ENCODE data around the gene DUSP5.
"Not testable (repeated sequence)": the region's sequence is repeated elsewhere in the genome, so short reads cannot be mapped to it uniquely, and the experiment has no call there.

The DUSP5 gene, protein sequence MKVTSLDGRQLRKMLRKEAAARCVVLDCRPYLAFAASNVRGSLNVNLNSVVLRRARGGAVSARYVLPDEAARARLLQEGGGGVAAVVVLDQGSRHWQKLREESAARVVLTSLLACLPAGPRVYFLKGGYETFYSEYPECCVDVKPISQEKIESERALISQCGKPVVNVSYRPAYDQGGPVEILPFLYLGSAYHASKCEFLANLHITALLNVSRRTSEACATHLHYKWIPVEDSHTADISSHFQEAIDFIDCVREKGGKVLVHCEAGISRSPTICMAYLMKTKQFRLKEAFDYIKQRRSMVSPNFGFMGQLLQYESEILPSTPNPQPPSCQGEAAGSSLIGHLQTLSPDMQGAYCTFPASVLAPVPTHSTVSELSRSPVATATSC

DNA sequence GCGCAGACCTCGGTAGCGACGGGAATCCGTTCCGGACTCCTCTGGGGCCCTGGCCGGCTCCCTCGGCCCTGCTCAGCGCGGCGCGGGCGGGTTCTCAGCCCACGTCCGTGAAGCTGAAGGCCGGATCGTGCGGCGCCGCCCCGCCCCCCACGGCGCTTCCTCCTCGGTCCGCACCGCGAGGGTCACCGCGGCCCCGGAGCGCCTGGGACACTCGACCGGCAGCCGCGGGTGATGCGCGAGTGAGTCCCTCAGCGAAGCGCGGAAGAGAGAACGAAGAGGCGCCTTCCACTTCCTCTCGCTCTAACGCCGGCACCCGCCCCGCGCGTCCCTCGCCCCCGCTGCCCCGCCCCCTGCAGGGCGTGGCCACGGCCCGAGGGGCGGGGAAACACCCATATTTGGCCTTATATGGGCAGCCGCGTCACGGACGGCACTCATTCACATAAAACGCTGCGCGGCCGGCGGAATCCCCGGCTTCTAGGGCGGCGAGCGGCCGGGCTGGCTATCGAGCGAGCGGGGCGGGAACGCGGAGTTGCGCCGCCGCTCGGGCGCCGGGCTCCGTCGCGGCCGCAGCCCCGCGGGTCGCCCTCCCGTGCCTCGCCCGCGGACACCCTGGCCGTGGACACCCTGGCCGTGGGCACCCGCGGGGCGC is at the start of gene DUSP5:
Gene DUSP5 (plus strand): TSS at position 470 of the 649 bp plus-strand sequence. CDS start 215 bp downstream, outside the sequence.
- DNase-seq = peak; percentile 45

DNA sequence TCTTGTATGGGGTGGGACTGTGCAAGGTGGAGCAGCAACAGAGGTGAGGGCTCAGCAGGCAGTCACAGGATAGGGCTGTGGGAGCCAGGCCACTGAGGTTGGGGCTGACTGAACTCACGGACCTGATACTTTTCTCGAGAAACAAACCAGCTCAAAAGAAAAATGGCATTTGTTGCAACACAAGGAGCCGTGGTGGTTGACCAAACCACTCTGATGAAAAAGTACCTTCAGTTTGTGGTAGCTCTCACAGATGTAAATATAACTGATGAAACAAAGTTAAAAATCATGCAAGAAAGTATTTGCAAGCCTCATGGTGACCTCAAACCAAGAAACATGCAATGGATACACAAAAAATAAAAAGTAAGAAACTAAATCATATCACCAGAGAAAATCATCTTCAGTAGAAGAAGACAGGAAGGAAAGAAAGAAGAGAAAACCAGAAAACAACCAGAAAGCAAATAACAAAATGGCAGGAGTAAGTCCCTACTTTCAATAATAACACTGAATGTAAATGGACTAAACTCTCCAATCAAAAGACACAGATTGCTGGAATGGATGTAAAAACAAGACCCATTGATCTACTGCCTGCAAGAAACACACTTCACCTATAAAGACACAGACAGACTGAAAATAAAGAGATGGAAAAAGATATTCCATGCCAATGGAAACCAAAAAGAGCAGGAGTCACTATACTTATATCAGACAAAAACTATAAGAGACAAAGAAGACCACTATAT is 48.9 kb upstream of the DUSP5 start:
- DNase-seq = no peak

DNA sequence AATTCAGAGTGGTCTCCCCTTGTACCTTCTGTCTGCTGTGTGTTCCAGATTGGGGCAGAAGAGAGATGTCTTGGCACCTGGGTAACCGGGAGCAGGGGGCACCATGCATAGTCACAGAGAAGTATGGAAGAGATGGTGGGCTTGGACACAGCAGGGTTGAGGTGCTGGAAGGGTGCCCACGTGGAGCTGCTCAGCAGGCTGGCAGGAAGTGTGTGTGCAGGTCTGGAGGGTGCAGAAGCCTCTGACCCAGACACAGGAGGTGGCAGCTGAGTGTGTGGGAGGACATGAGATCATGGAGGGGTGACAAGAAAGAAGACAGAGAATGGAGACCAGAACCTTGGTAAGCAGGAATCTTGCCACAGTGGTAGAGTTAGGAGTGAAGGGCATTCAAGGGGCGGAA is 42.3 kb upstream of the DUSP5 start:
- no peak for DNase-seq

DNA sequence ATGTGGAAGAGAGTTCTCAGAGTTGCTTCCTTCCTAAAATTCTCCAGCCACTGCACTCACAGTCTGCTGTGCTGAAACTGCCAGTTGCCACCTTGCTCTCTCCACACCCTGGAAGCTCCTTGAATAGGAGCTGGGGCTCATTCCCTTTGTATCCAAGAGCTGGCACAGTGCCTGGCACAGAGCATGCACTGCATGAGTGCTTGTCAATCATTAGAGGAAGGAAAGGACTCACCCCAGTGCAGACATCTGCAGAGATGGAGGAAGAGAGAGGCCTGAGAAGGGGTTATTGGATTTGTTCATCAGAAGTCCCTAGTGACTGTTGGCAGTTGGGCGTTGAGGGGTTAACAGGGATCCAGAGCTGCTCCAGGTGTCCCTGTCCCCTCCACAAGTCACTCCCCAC is 41.7 kb upstream of the DUSP5 start:
- no peak for DNase-seq

DNA sequence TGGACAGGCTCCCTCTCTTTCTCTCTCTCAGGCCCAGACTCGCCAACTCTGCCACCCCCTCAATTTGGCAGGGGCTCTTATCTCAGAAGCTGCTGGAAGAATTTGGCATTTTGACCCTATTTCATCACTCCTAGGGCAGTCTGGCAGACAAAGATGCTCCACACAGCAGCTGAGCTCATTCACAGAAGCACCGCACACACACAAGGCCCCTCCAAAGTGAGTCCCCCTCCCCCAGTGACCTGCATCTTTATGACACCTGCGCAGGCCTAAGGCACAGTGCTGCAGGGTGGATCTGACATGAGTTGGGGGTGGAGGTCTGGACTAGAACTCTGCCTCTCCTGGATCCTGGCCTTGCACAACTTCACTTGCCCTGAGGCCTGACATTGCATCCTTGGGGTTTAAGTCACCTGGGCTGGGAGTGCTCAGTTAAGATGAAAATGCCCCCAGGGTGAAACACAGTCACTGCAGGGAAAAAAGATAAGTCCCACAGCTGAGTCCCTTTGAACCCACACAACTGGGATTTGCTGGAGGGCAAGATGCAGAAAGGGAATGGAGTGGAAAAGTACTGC is 41.1 kb upstream of the DUSP5 start:
- no peak for DNase-seq

DNA sequence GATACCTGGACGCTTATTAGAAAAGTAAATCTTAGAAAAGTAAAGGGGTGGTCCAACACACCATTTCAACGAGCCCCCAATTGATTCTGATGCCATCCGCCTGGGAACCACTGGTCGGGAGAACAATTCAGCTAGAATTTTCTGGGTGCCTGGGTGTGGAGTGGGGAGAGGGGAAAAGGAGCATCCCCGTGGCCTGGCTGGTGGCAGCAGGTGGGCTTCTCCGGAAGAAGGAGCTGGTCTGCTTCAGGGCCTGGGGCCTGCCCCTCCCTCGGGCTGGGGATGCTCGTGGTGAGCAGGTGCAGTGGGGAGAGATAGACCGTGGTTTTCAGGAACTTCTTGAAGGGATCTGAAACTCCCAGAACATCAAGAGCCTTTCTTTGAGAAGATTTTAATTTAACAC is 39.9 kb upstream of the DUSP5 start:
- no peak for DNase-seq

DNA sequence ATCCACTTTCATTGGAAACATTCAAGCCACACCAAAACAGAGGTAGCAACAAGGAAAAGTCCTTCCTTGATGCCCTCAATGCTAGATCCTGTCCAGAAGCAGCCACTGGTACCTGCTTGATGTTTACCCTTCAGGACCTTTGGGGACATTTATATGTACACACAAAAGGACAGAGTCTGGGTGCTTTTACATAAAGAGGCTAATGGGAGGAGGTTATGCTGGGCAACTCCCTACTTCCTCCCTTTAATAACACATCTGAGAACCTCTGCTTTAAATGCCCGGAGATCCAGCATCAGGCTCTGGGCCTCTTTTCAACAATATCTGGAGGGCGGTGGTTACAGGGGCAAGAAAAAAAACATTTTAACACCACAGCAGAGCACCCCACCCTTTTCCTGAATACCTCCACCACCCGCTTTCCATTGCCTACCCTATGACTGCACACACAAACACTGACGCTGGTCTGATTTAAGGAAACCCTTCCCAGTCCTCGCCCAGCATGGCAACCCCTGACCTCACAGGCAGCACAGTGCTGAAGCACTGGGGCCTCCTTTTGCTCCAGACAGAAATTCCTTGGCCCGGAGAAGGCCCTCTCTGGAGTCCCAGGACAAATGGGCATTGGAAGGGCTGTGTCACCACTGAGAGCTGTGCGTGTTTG is 39.3 kb upstream of the DUSP5 start:
- no peak for DNase-seq

DNA sequence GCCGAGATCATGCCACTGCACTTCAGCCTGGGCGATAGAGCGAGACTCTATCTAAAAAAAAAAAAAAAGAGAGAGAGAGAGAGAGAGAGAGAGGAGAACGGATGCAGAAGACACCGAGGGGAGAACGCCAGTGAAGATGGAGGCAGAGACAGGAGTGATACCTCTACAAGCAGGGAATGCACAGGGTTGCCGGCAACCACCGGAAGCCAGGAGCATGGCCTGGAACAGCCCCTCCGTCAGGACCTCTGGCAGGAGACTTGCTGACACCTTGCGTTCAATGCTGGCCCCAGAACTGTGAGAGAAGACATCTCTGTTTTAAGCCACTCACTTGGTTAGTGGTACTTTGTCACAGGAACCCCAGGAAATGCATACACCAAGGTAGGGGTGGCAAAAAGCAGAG is 38.1 kb upstream of the DUSP5 start:
- no peak for DNase-seq

DNA sequence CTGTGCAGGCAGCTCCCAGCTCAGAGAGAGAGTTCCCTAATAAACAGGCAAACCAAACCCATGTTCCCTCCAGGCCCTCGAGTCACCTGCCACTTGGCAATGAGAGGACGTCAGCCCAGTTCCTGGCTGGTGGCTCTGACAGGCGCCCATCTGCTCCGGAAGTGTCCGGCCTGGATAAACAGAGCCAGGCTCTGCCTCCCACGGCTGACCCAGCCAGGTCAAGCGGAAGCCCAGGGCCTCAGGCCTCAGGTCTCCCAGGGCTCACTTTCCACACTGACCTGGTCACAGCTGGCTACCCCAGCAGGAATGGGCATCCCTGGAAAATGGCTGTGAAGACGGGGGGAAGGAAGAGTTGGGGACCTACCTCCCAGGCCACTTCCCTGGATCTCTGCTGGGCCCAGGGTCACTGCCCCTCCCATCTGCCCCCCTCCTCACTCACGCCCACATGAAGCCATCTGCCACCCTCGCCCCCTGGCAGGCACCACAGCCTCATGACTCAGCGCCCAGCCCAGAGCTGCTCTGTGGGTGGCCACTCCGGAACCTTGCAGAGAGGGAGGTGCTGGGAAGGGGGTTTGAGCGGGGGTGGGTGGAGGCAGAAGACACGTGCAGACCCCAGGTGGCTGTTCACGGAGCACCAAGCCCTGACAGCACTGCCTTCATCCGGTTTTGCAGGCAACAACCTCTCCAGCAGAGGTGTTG is 37.4 kb upstream of the DUSP5 start:
- DNase-seq = no peak

DNA sequence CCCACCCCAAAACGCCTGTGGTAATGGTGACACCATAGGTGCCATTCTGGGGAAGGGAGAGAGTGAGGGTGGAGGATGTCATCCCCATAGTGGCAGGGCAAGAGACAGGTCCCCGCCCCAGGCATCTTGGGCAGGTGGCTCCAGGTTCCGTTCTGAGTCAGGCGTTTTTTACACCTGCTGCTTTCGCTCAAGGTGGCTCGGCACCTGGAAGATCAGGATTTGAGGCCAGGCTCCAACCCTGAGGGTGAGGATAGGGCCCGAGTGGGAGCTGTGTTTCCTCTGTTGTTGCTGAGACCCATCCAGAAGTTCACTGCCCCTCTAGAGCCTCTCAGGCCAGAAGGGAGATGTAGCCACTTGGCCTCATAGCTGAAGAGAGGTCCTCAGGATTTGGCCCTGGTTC is 36.6 kb upstream of the DUSP5 start:
- no peak for DNase-seq

DNA sequence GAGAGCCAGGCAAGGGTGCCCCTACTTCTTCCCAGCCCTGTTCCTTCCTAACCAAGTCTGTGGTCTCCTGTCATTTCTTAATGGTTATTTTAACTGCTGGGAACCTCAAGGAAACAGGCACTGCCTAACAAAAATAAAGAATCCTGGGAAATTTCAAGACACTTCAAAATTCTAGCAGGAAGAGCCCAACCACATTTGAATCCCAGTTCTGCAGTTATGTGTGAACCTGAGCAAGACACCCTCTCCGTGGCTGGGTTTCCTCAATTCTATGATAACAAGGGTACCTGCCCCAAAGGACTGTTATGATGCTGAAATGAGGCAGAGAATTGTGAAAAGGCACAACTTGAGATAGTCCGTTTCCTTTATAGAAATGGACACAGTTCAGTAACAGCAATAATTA is 36.2 kb upstream of the DUSP5 start:
- no peak for DNase-seq

DNA sequence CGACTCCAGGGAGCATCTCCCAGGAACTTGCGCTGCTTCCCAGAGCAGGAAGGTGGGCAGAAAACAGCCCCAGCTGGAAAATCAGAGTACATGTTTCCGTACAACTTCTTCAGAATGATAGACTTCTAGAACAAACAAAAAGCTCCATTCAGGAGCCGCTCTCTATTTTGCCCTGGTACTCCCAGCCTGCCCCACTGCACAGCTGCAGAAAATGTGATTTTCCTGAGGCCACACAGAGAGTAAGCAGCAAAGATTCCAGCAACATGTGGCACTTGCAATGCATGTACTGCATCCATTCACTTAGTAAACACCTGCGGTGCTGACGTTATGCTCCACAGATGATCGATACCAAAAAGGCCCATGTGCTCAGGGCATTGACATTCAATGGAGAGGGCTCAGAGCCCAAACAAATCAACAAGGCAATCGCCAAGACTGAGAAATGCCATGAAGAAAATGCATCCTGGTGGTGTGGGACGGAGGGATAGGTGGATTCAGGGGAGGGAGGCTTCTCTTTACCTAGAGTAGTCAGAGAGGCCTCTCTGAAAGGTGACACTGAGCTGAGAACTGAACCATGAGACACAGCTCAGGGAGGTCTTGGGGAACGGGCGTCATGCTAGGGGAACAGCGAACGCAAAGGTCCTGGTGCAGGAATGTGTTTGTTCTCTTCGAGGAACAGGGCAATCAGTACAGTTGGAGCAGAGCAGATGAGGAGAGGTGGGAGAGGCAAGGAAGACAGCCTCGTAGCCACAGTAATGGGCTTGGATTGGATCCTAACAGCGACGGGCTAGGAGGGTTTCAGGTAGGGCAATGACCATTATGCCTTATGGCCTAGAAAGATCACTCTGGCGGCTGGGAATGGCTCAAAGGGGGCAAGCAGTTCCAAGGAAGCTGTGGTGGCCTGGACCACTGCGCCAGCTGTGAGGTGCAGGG is 35.3 kb upstream of the DUSP5 start:
- DNase-seq = no peak

DNA sequence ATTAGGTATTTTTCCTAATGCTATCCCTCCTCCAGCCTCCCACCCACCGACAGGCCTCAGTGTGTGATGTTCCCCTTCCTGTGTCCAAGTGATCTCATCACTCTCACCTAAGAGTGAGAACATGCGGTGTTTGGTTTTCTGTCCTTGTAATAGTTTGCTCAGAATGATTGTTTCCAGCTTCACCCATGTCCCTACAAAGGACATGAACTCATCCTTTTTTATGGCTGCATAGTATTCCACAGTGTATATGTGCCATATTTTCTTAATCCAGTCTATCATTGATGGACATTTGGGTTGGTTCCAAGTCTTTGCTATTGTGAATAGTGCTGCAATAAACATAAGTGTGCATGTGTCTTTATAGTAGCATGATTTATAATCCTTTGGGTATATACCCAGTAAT is 29.4 kb upstream of the DUSP5 start:
- not testable (repeated sequence) for DNase-seq

DNA sequence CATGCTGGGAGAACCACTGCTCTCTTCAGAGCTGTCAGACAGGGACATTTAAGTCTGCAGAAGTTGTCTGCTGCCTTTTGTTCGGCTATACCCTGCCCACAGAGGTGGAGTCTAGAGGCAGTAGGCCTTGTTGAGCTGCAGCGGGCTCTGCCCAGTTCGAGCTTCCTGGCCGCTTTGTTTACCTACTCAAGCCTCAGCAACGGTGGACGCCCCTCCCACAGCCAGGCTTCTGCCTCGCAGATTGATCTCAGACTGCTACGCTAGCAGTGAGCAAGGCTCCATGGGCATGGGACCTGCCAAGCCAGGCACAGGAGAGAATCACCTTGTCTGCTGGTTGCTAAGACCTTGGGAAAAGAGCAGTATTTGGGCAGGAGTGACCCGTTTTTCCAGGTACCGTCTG is 27.2 kb upstream of the DUSP5 start:
- not testable (repeated sequence) for DNase-seq

DNA sequence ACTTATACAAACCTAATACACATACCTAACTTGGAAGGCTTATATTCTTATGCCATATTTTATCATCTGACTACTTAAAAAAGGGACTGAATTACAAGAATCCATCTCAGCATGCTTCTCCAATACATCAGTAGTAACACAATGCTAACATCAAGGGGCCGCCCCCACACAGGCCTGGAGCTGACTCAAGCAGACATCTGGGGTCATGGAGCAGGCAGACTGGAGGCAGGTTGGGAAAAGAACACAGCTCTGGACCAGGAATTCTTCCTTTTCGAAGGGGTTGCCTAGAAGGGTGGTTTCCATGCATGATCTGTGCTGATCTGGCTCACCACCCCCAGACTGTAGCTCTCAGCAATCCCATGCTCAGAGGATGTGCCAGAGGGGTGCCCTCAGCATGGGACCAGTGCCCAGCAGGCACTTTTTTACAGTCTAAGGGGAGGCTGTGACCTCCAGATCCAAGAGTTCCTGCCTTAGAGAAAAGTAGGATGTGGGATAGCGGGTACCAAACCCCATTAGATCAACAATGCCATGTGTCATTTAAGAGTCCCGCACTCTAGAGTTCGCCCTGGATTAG is 26.1 kb upstream of the DUSP5 start:
- no peak for DNase-seq

DNA sequence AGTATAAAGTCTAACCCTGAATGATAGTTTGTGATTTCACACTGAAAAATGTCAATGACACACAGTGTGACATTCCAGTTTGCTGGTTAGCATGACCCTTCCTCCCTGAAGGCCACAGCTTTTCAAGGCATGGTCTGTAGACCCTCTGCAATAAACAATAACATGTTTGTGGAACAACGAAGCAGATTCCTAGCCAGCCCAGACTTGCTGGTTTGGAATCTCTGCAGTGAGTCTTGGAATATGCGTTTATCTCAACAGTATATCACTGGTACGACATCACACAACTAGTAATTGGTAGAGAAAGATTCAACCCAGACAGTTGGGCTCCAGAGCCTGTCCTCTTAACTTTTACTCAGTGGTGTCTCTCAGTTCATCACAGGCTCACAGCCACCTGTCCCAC is 23.7 kb upstream of the DUSP5 start:
- DNase-seq = no peak

DNA sequence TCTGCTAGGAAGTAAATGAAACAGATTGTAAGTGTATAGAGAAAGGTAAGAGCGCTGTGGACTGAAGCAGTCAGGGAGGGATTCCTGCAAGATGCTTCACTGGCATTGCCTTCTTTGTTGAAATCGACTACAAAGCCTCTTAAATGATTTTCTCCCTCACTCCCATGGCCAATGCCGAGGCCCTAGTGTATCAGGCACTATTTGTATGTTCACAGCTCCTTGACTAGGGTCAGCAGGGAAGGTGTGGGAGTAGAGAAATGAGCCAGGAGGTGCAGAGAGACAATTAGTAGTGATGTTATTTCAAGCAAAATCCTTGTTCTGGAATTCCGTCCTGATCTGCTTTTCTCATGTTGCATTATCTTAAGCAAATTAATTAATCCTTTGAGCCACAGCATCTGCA is 22.9 kb upstream of the DUSP5 start:
- no peak for DNase-seq

DNA sequence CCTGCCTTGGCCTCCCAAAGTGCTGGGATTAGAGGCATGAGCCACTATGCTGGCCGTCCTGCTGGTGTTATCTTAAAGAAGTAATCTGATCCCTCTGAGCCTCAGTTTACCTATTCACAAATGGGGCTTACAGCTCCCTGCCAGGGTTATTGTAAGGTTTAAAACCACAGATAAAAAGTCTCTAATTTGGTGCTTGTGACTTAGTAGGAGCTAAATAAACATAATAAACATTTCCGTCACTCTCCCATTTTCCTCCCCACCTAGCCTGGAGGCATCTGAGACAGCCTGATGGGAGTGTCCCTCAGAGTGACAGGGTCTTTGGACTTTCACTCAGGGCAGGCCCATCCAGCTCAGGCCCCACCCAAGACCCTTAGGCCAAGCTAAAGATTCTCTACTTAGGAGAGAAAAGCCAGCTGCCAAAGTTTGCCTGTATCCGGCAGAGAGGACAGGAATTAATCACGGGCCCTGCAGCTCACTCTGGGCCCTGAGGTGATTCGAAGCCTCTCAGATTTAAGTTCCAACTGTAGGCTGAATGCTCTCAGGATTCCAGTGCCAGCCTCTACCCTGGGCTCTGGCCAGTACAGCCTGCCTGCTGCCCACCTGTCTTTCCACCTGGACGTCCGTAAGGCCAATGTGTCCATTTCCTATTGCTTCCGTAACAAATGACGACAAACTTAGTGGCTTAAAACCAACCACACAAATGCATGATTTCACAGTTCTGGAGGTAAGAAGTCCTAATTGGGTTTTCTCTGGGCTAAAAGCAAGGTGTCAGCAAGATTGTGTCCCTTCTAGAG is 21.8 kb upstream of the DUSP5 start:
- DNase-seq = no peak

DNA sequence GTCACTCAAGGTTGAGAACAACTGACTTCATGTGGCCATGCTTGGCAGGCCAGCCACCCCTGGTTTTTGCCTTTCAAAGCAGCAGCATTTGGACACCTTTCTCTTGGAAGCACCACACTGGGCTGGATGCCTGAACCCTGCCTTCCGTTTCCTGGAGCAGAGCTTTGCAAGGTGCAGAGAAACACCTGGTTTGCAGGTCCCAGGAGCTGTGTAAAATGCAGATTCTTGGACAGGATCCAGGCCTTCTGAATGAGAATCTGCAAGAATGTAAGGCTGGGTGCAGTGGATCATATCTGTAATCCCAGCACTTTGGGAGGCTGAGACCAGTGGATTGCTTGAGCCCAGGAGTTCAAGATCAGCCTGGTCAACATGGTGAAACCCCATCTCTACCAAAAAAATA is 18.0 kb upstream of the DUSP5 start:
- DNase-seq = no peak

DNA sequence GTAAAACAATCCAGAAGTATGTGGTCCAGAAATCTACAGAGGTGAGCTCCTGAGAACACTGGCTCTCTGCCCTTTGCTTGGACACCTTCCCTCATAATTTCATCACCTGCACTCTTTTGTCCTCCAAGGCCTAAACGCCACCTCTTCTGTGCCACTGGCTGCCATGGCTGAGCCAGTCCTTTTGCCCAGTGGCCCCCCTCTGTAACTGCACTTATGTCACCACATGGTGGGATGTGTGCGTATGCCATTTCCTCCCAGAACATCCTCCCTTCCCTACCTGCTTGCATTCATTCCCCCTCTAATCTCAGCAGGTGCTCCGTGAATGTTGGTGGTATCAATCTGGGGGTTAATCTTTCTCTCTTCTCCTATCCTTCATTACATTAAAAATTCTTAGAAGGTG is 17.3 kb upstream of the DUSP5 start:
- DNase-seq = no peak

All from NCI-H1436 treated with DMSO at 0.1 percent for 48 hours (cell line).